Mesenchymal stem cell (in vitro differentiated cells and primary cell): ENCODE measurements around the gene ELMO1.

Source experiments
- DNase-seq: peaks from one replicate; pipeline ENCODE4 v3.0.0-alpha.2; 2013
- H2AFZ ChIP-seq: one replicate; pipeline ENCODE4 v1.6.1; 2013; ENCODE audit warnings: low read depth, mild to moderate bottlenecking, control low read depth, inconsistent platforms, low read length, moderate library complexity
- H2AK5ac ChIP-seq: 2 replicates; pipeline ENCODE4 v1.6.1; 2013; ENCODE audit warnings: low read length, moderate library complexity, mild to moderate bottlenecking, inconsistent platforms; ENCODE audit not compliant: severe bottlenecking
- H2BK120ac ChIP-seq: one replicate; pipeline ENCODE4 v1.6.1; 2013; ENCODE audit warnings: low read depth, mild to moderate bottlenecking, inconsistent platforms, low read length, moderate library complexity
- H2BK12ac ChIP-seq, 2 experiments: one replicate each; pipeline ENCODE4 v1.6.1; 2013; ENCODE audit warnings: inconsistent platforms in 2 of 2, low read length in 2 of 2, mild to moderate bottlenecking in 2 of 2, moderate library complexity in 2 of 2, control low read depth in 1 of 2
- H2BK15ac ChIP-seq: one replicate; pipeline ENCODE4 v1.6.1; 2013; ENCODE audit warnings: mild to moderate bottlenecking, low read depth, inconsistent platforms; ENCODE audit not compliant: poor library complexity, severe bottlenecking
- H2BK5ac ChIP-seq: 2 replicates; pipeline ENCODE4 v1.6.1; 2013; ENCODE audit warnings: low read depth, mild to moderate bottlenecking, low read length, control low read depth, inconsistent platforms; ENCODE audit not compliant: poor library complexity, severe bottlenecking
- H3K14ac ChIP-seq, 2 experiments: one replicate each; pipeline ENCODE4 v1.6.1; 2013; ENCODE audit warnings: inconsistent platforms in 2 of 2, low read length in 2 of 2, control low read depth in 1 of 2, mild to moderate bottlenecking in 1 of 2, moderate library complexity in 1 of 2
- H3K18ac ChIP-seq, 2 experiments: one replicate each; pipeline ENCODE4 v1.6.1; 2013; ENCODE audit warnings: inconsistent platforms in 2 of 2, low read length in 2 of 2, control low read depth in 1 of 2, low read depth in 1 of 2, mild to moderate bottlenecking in 1 of 2
- H3K23ac ChIP-seq, 2 experiments: one replicate each; pipeline ENCODE4 v1.6.1; 2013; ENCODE audit warnings: inconsistent platforms in 2 of 2, low read length in 2 of 2, mild to moderate bottlenecking in 2 of 2, moderate library complexity in 2 of 2, control low read depth in 1 of 2
- H3K27ac ChIP-seq: 2 replicates; pipeline ENCODE4 v1.5.1; 2013; ENCODE audit warnings: mild to moderate bottlenecking, moderate library complexity, low read length, control low read depth, inconsistent platforms; ENCODE audit not compliant: poor library complexity, severe bottlenecking
- H3K27me3 ChIP-seq, 2 experiments: 2 replicates each; pipeline versions ENCODE4 v1.6.1 to v1.7.0; 2013; ENCODE audit warnings: low read length in 2 of 2, mild to moderate bottlenecking in 2 of 2, moderate library complexity in 2 of 2, control low read depth in 1 of 2, inconsistent platforms in 1 of 2; ENCODE audit not compliant: control insufficient read depth in 1 of 2, insufficient read depth in 1 of 2
- H3K36me3 ChIP-seq, 2 experiments: 2 replicates each; pipeline versions ENCODE4 v1.6.1 to v1.7.0; 2013; ENCODE audit warnings: low read length in 2 of 2, control low read depth in 1 of 2, inconsistent platforms in 1 of 2, low read depth in 1 of 2, mild to moderate bottlenecking in 1 of 2; ENCODE audit not compliant: insufficient read depth in 2 of 2, control insufficient read depth in 1 of 2
- H3K4ac ChIP-seq, 2 experiments: one replicate each; pipeline ENCODE4 v1.6.1; 2013; ENCODE audit warnings: inconsistent platforms in 2 of 2, low read length in 2 of 2, mild to moderate bottlenecking in 2 of 2, moderate library complexity in 2 of 2, control low read depth in 1 of 2, low read depth in 1 of 2
- H3K4me1 ChIP-seq: 2 replicates; pipeline ENCODE4 v1.6.1; 2013; ENCODE audit warnings: low read depth, low read length, control low read depth; ENCODE audit not compliant: control insufficient read depth, insufficient read depth
- H3K4me2 ChIP-seq: 2 replicates; pipeline ENCODE4 v1.6.1; 2013; ENCODE audit warnings: low read length, mild to moderate bottlenecking, inconsistent platforms; ENCODE audit not compliant: poor library complexity, severe bottlenecking
- H3K4me3 ChIP-seq, 2 experiments: 2 replicates each; pipeline versions ENCODE4 v1.5.1 to v1.7.0; 2013; ENCODE audit warnings: low read length in 2 of 2, mild to moderate bottlenecking in 2 of 2, control low read depth in 1 of 2, low read depth in 1 of 2; ENCODE audit not compliant: insufficient read depth in 1 of 2
- H3K79me1 ChIP-seq: replicated peaks from 2 replicates; pipeline ENCODE4 v1.6.1; 2013; ENCODE audit warnings: mild to moderate bottlenecking, control low read depth, low read length, inconsistent platforms; ENCODE audit not compliant: poor library complexity, severe bottlenecking
- H3K9ac ChIP-seq: 2 replicates; pipeline ENCODE4 v1.7.0; 2013; ENCODE audit warnings: mild to moderate bottlenecking, low read length, moderate library complexity
- H3K9me3 ChIP-seq: 2 replicates; pipeline ENCODE4 v1.7.0; 2013; ENCODE audit warnings: mild to moderate bottlenecking, low read length; ENCODE audit not compliant: control insufficient read depth
- H4K8ac ChIP-seq: one replicate; pipeline ENCODE4 v1.6.1; 2013; ENCODE audit warnings: inconsistent platforms, mild to moderate bottlenecking, low read length, moderate library complexity
- H4K91ac ChIP-seq: one replicate; pipeline ENCODE4 v1.6.1; 2013; ENCODE audit warnings: mild to moderate bottlenecking, low read length, inconsistent platforms
- WGBS: methylation state at CpG from one replicate; pipeline ENCODE4 v1.1.7; 2013; ENCODE audit warnings: mixed read lengths; 5-methylcytosine and 5-hydroxymethylcytosine counted together

ELMO1 gene

DNA sequence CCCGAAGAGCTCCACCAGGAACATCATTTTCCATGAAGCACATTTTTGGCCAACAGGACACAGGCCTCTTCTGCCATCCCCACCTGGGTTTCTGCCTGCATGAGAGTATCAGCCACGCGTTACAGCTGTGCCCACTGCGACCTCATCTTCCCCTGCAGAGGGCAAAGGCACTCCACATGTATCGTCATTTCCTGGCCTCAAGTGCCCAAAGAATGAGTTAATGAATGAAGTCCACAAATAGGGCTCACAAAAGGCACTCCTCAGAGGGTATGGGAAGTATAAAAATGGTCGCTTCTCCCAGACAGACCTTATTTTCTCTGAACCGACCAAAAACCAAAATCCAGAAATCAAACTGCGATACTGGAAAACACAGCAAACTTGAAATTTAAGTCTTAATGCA, 18.5 kb downstream of the ELMO1 start:
- Histone ChIP-seq H2BK12ac (no peak overlapping the region), H3K4me3 (no peak overlapping the region), H3K79me1 (no peaks in the 10 kb centered on the region), H2BK5ac (no peak overlapping the region), H3K18ac (no peak overlapping the region), H2AK5ac (no peak overlapping the region), H3K4me2 (no peak overlapping the region), H3K36me3 (no peaks in the 10 kb centered on the region), H3K14ac (no peak overlapping the region), H3K4me1 (no peaks in the 10 kb centered on the region), H4K91ac (no peak overlapping the region), H2AFZ (no peak overlapping the region), H3K9ac (no peak overlapping the region), H4K8ac (no peak overlapping the region), H3K27me3 (no peaks in the 10 kb centered on the region), H3K23ac (no peak overlapping the region), H3K4ac (no peak overlapping the region), H2BK120ac (no peak overlapping the region), H2BK15ac (no peak overlapping the region), H3K9me3 (no peaks in the 10 kb centered on the region), H3K27ac (no peak overlapping the region)
- no peak for DNase-seq
- WGBS: 86% methylated on average over 8 of the region's 8 CpGs

DNA sequence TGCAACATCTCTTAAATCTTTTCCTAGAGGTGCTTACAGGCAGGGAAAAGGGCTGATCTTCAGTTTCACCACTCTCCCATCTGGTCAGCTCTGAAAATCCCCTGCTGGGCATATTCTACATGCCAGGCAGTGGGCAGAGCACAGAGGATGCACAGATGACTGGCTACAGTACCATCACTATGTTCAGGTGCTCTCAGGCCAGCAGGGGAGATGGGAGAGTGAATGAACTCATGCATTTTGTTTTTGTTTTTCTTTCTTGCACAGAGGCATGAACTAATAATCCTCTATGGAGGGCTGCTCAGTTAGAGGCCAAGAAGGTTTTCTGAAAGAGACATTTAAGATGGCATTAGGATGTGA, 19.3 kb downstream of the ELMO1 start:
- H3K27me3 ChIP-seq: no peaks in the 10 kb centered on the region
- no peak overlapping the region for H3K14ac ChIP-seq
- no peak overlapping the region for H3K4me2 ChIP-seq
- H3K4ac ChIP-seq: no peak overlapping the region
- no peak overlapping the region for H2BK120ac ChIP-seq
- H3K79me1 ChIP-seq: no peaks in the 10 kb centered on the region
- H4K8ac ChIP-seq: no peak overlapping the region
- no peak overlapping the region for H3K18ac ChIP-seq
- no peak overlapping the region for H3K9ac ChIP-seq
- H3K36me3 ChIP-seq: no peaks in the 10 kb centered on the region
- H3K4me3 ChIP-seq: no peak overlapping the region
- no peaks in the 10 kb centered on the region for H3K9me3 ChIP-seq
- H2BK15ac ChIP-seq: no peak overlapping the region
- DNase-seq: no peak
- no peaks in the 10 kb centered on the region for H3K4me1 ChIP-seq
- H3K23ac ChIP-seq: no peak overlapping the region
- H3K27ac ChIP-seq: no peak overlapping the region
- H2BK5ac ChIP-seq: no peak overlapping the region
- H2AFZ ChIP-seq: no peak overlapping the region
- no peak overlapping the region for H2AK5ac ChIP-seq
- H2BK12ac ChIP-seq: no peak overlapping the region
- H4K91ac ChIP-seq: no peak overlapping the region

DNA sequence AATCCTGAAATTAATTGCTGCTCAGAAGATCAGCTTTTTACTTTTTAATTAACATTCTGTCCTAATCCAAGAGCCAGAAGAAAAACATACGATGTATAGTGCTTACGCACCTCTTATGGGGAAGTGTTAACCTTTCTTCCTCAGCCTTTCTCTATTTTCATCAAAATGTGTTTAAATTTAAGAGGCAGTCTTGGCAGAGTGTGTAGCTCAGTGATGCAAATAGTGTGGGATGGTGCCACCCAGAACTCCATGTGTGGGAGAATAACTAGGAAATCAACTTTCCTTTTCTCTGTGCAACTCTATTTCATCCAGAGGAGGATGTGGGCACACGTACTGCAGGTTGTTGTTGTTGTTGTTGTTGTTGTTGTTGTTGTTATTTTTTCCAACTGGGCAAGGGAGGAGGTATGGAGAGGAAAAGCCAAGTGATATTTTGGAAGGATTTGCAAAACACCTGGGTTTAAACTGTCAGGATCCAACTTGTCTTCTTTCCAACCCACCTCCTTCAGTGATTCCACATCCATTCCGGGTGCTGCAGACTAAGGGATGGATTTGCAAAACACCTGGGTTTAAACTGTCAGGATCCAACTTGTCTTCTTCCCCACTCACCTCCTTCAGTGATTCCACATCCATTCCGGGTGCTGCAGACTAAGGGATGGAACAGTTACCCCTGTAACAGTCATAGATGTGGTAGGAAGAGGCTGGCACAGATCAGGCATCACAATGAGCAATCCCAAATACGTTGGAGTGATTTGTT, 19.8 kb downstream of the ELMO1 start:
- 81% methylated on average over 5 of the region's 6 CpGs for WGBS

DNA sequence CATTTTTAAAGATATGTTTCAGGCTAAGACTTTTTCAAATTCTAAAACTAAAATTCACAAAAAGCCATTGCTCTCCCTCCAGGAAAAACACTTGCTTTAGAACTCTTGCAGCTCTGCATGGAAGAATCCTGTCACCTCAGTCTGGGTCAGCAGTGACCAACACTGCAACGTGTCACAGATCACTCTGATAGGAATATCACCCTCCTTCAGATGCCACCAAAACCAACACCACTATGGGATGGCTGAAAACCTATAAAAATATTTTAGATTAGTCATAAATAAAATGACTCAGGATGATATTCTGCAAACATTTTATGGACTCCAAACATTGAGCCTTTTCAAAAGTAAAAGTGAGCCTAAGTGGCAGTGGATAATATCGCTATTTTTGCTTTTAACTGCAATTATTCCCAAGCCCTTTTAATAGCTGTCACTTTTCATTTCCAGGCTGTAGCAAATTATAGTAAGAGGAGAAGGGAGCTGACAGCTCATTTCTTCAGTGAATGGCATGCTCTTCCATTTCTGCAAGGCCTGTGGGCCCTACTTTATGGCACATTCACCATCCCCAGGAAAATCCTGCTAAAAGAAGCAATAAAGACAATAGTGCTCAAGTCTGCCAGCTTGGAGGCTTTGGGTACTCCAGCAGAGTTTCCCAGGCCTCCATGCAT, 21.3 kb downstream of the ELMO1 start:
- H3K4me2 ChIP-seq: no peak overlapping the region

More for the DNA sequence above, 19.8 kb downstream of the ELMO1 start:
- no peak overlapping the region for H2BK12ac ChIP-seq
- H3K4me1 ChIP-seq: no peaks in the 10 kb centered on the region
- no peak overlapping the region for H3K27ac ChIP-seq
- no peak overlapping the region for H3K4me3 ChIP-seq
- DNase-seq: no peak
- H3K36me3 ChIP-seq: no peaks in the 10 kb centered on the region
- no peak overlapping the region for H4K91ac ChIP-seq
- H2BK15ac ChIP-seq: no peak overlapping the region
- no peak overlapping the region for H3K14ac ChIP-seq
- no peak overlapping the region for H4K8ac ChIP-seq
- H3K27me3 ChIP-seq: peaks cover 0 to 3% of the 10 kb centered on the region in 2 experiments
- no peak overlapping the region for H3K18ac ChIP-seq
- H3K4me2 ChIP-seq: no peak overlapping the region
- H2AFZ ChIP-seq: no peak overlapping the region
- no peak overlapping the region for H3K9ac ChIP-seq
- H3K79me1 ChIP-seq: no peaks in the 10 kb centered on the region
- H3K9me3 ChIP-seq: no peaks in the 10 kb centered on the region
- no peak overlapping the region for H3K4ac ChIP-seq
- no peak overlapping the region for H2AK5ac ChIP-seq
- no peak overlapping the region for H2BK120ac ChIP-seq
- no peak overlapping the region for H2BK5ac ChIP-seq
- no peak overlapping the region for H3K23ac ChIP-seq

More for the DNA sequence above, 21.3 kb downstream of the ELMO1 start:
- Histone ChIP-seq H3K23ac (no peak overlapping the region), H3K18ac (no peak overlapping the region), H2AFZ (no peak overlapping the region), H3K4me1 (no peaks in the 10 kb centered on the region), H3K4me3 (no peak overlapping the region), H4K91ac (no peak overlapping the region), H2BK15ac (no peak overlapping the region), H3K27me3 (peaks cover 0 to 6% of the 10 kb centered on the region in 2 experiments), H3K9me3 (no peaks in the 10 kb centered on the region), H4K8ac (no peak overlapping the region), H3K79me1 (no peaks in the 10 kb centered on the region), H3K4ac (no peak overlapping the region), H2BK12ac (no peak overlapping the region), H2AK5ac (no peak overlapping the region), H2BK120ac (no peak overlapping the region), H3K27ac (no peak overlapping the region), H3K36me3 (no peaks in the 10 kb centered on the region), H3K9ac (no peak overlapping the region), H3K14ac (no peak overlapping the region), H2BK5ac (no peak overlapping the region)
- no CpG with 5 or more reads among the region's 2 CpGs for WGBS
- DNase-seq: no peak
